Natural killer cell (primary cell): ENCODE data around the gene ZNF280D. TPM values are rescaled to one million over a fixed set of nuclear protein-coding genes. Genes with fewer than 3 reads are reported as not detected.

Source experiments
- ATAC-seq, 3 donors: fragments of 150-1000 bp in 2 of 3; fragments of 200-7000 bp in 1 of 3; cut with Tn5 transposase; 1 replicate in 1 of 3; 2 replicates in 2 of 3; pipeline ENCODE4 v1.10.0; 2021; ENCODE audit warnings: mild to moderate bottlenecking in 2 of 3, moderate library complexity in 2 of 3
- DNase-seq, 2 donors: peaks; one replicate each; pipeline versions ENCODE4 v3.0.0 to v3.0.0-alpha.2; 2013 to 2021; ENCODE audit warnings: mixed read lengths in 1 of 2
- H3K27ac ChIP-seq: one replicate; pipeline ENCODE4 v1.5.1; 2013; ENCODE audit warnings: mild to moderate bottlenecking, low read length
- H3K27me3 ChIP-seq: one replicate; pipeline ENCODE4 v1.6.1; 2013; ENCODE audit warnings: low read length; ENCODE audit not compliant: control insufficient read depth, insufficient read depth
- H3K36me3 ChIP-seq: one replicate; pipeline ENCODE4 v1.6.1; 2013; ENCODE audit warnings: low read length; ENCODE audit not compliant: control insufficient read depth, insufficient read depth
- H3K4me1 ChIP-seq: one replicate; pipeline ENCODE4 v1.6.1; 2013; ENCODE audit warnings: low read length; ENCODE audit not compliant: control insufficient read depth, insufficient read depth
- H3K4me3 ChIP-seq: one replicate; pipeline ENCODE4 v1.5.1; 2013; ENCODE audit warnings: low read length
- H3K9me3 ChIP-seq: one replicate; pipeline ENCODE4 v1.6.1; 2013; ENCODE audit warnings: low read length; ENCODE audit not compliant: control insufficient read depth, insufficient read depth
- H3K27ac Mint-ChIP-seq, 2 donors: one replicate each; pipeline ENCODE4 v1.8.0; 2022; ENCODE audit warnings: mild to moderate bottlenecking in 2 of 2, mixed read lengths in 2 of 2, moderate library complexity in 1 of 2
- H3K27me3 Mint-ChIP-seq, 2 donors: one replicate each; pipeline ENCODE4 v1.8.0; 2022; ENCODE audit warnings: low read depth in 2 of 2, mixed read lengths in 2 of 2
- H3K36me3 Mint-ChIP-seq: one replicate; pipeline ENCODE4 v1.8.0; 2022; ENCODE audit warnings: mixed read lengths
- H3K4me1 Mint-ChIP-seq, 2 donors: one replicate each; pipeline ENCODE4 v1.8.0; 2022; ENCODE audit warnings: mixed read lengths in 2 of 2
- H3K4me3 Mint-ChIP-seq: one replicate; pipeline ENCODE4 v1.8.0; 2022; ENCODE audit warnings: mild to moderate bottlenecking, moderate library complexity, mixed read lengths
- H3K9me3 Mint-ChIP-seq, 2 donors: one replicate each; pipeline ENCODE4 v1.8.0; 2022; ENCODE audit warnings: mixed read lengths in 2 of 2
- WGBS: methylation state at CpG from one replicate; pipeline ENCODE4 v1.1.7; 2013; ENCODE audit warnings: missing lambda C conversion rate; ENCODE audit not compliant: insufficient coverage; 5-methylcytosine and 5-hydroxymethylcytosine counted together
- intact Hi-C: fragments of 100-400 bp; cut with micrococcal nuclease; formaldehyde crosslinking; loops from one replicate; pipeline ENCODE4 v1.14.2; 2022
- total RNA-seq, 4 donors: library from RNA; stranded (reverse); fragments of 120-200 nt in 1 of 4; gene quantifications; one replicate each; pipeline versions ENCODE4 v1.2.3 to v1.2.4, GENCODE V29; 2013 to 2022
- TF ChIP-seq, protein P1 (sequence below): fragments of 200-600 bp; IDR thresholded peaks from one replicate; pipeline ENCODE4 v1.8.0; 2022; ENCODE audit warnings: antibody characterized with exemption

The ZNF280D gene
- total RNA-seq, 3 donors from 2014 or later (not counting 1 experiment from before 2014, with no cell fraction given): 35.6 to 39.6 (median 35.9) TPM

- no peaks in the 10 kb centered on the region for H3K9me3 Mint-ChIP-seq
- TF ChIP-seq, protein P1, sequence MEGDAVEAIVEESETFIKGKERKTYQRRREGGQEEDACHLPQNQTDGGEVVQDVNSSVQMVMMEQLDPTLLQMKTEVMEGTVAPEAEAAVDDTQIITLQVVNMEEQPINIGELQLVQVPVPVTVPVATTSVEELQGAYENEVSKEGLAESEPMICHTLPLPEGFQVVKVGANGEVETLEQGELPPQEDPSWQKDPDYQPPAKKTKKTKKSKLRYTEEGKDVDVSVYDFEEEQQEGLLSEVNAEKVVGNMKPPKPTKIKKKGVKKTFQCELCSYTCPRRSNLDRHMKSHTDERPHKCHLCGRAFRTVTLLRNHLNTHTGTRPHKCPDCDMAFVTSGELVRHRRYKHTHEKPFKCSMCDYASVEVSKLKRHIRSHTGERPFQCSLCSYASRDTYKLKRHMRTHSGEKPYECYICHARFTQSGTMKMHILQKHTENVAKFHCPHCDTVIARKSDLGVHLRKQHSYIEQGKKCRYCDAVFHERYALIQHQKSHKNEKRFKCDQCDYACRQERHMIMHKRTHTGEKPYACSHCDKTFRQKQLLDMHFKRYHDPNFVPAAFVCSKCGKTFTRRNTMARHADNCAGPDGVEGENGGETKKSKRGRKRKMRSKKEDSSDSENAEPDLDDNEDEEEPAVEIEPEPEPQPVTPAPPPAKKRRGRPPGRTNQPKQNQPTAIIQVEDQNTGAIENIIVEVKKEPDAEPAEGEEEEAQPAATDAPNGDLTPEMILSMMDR: no peak
- Histone ChIP-seq H3K36me3 (peaks cover 43% of the 10 kb centered on the region), H3K27ac (no peak overlapping the region), H3K4me3 (no peak overlapping the region), H3K27me3 (no peaks in the 10 kb centered on the region), H3K9me3 (no peaks in the 10 kb centered on the region), H3K4me1 (no peaks in the 10 kb centered on the region)
- H3K4me1 Mint-ChIP-seq: peaks cover 0 to 5% of the 10 kb centered on the region in 2 donors
- no peaks in the 10 kb centered on the region for H3K27me3 Mint-ChIP-seq
- no peak overlapping the region for H3K27ac Mint-ChIP-seq
- intact Hi-C loops: no loop called here
- H3K36me3 Mint-ChIP-seq: peaks cover 18% of the 10 kb centered on the region
- no peak overlapping the region for H3K4me3 Mint-ChIP-seq
- DNase-seq (no peak), ATAC-seq (no peak)
- WGBS: 80% methylated on average over 1 of the region's 1 CpG
These were observed 33.6 kb downstream of the ZNF280D start for GRCh38 chr15:56699743-56700142.

- TF ChIP-seq, protein P1: no peak
- Mint-ChIP-seq H3K36me3 (peaks cover 11% of the 10 kb centered on the region), H3K27me3 (no peaks in the 10 kb centered on the region), H3K27ac (no peak overlapping the region), H3K9me3 (no peaks in the 10 kb centered on the region), H3K4me1 (peaks cover 0 to 5% of the 10 kb centered on the region in 2 donors), H3K4me3 (no peak overlapping the region)
- no peaks in the 10 kb centered on the region for H3K9me3 ChIP-seq
- WGBS: 100% methylated on average over 1 of the region's 2 CpGs
- H3K27ac ChIP-seq: no peak overlapping the region
- no peaks in the 10 kb centered on the region for H3K4me1 ChIP-seq
- H3K36me3 ChIP-seq: peaks cover 38% of the 10 kb centered on the region
- intact Hi-C loops: no loop called here
- no peak overlapping the region for H3K4me3 ChIP-seq
- ATAC-seq: no peak
- H3K27me3 ChIP-seq: no peaks in the 10 kb centered on the region
- DNase-seq: no peak
These were observed 35.0 kb downstream of the ZNF280D start for GRCh38 chr15:56698270-56698669.

DNA sequence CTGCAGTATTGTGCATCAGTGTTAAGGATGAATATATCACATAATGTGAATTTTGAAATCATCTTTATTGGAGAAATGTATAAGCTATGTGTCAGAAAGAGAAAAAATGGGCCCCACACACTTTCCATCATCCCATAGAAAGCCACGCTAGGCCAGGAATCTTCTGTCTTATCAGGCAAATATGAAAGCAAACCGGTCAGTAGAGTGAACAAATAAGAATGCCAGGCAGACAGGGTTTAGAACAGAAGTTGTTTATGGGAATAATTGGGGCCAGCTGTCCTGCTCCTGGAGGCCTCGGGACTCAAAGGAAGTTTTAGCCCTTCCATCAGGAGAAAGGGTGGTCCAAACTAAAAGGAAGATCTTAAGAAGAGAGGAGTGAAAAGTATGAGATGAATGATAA is 39.5 kb downstream of the ZNF280D start:
- 100% methylated on average over 3 of the region's 3 CpGs for WGBS
- Histone ChIP-seq H3K4me3 (no peak overlapping the region), H3K9me3 (no peaks in the 10 kb centered on the region), H3K27ac (no peak overlapping the region), H3K36me3 (peaks cover 7% of the 10 kb centered on the region), H3K4me1 (no peaks in the 10 kb centered on the region), H3K27me3 (no peaks in the 10 kb centered on the region)
- Mint-ChIP-seq H3K27me3 (no peaks in the 10 kb centered on the region), H3K9me3 (no peaks in the 10 kb centered on the region), H3K27ac (no peak overlapping the region), H3K36me3 (no peaks in the 10 kb centered on the region), H3K4me1 (no peaks in the 10 kb centered on the region), H3K4me3 (no peak overlapping the region)
- intact Hi-C loops: no loop called here
- TF ChIP-seq, protein P1: no peak
- DNase-seq: no peak
- no peak for ATAC-seq

DNA sequence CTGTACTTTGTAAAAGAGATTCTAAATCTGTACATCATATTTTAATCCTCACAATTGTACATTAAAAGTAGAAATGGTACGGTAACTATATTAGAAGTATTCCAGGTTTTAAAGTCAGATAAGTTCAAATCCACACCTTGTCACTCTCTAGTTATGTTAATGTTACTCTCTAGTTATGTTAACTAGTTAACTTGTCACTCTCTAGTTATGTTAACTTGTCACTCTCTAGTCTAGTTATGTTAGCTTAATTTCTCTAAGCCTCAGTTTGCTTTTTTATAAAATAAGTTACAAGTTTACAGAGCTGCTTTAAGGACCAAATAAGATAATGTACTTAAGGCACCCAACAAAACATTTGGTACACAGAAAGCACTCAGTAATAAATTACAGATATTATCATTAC is 42.6 kb downstream of the ZNF280D start:
- Mint-ChIP-seq H3K27me3 (no peaks in the 10 kb centered on the region), H3K27ac (no peak overlapping the region), H3K9me3 (no peaks in the 10 kb centered on the region), H3K4me1 (no peaks in the 10 kb centered on the region), H3K36me3 (no peaks in the 10 kb centered on the region), H3K4me3 (no peak overlapping the region)
- no peaks in the 10 kb centered on the region for H3K9me3 ChIP-seq
- intact Hi-C loops: no loop called here
- peaks cover 4% of the 10 kb centered on the region for H3K36me3 ChIP-seq
- no peak overlapping the region for H3K4me3 ChIP-seq
- H3K27me3 ChIP-seq: no peaks in the 10 kb centered on the region
- TF ChIP-seq, protein P1: no peak
- no peak for DNase-seq
- ATAC-seq: no peak
- H3K4me1 ChIP-seq: no peaks in the 10 kb centered on the region
- no CpG with 5 or more reads among the region's 1 CpG for WGBS
- no peak overlapping the region for H3K27ac ChIP-seq
